ENCODE data around the gene PHF21A. TPM values are rescaled to one million over a fixed set of nuclear protein-coding genes. Genes with fewer than 3 reads are reported as not detected.

The PHF21A gene
- total and polyA plus RNA-seq, 2 of the 13 experiments (the other 11 are each of a cell fraction or from before 2014, with no cell fraction given), result 4.1 to 34.6 TPM

DNA sequence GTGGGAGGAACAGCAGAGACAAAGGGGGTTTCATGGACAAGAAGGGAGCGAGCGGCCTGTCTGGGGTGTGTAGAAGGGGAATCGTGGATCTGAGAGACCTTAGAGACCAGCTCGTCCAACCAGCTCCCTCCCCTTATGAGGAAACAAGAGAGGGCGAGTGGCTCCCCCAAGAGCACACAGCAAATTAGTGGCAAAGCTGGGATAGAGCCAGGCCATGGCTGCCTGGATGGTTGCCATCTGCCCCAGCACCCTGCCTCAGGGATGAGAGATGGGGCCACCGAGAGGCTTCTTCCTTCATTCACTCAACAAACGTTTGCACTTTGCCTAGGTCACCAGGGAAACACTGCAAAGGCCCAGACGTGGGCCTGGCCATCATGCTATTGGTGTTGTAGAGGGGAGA, 231.7 kb downstream of the PHF21A start:
- H3K27me3 ChIP-seq (ENCODE audit: control insufficient read depth in 1 of 2, insufficient read depth in 2 of 2, low read length in 2 of 2), result no peaks in the 10 kb centered on the region; a peak in 3 of 5 replicates
- no peak for FAIRE-seq
- intact Hi-C loops (cut with micrococcal nuclease; ENCODE audit: unreplicated experiment), result no loop called here

DNA sequence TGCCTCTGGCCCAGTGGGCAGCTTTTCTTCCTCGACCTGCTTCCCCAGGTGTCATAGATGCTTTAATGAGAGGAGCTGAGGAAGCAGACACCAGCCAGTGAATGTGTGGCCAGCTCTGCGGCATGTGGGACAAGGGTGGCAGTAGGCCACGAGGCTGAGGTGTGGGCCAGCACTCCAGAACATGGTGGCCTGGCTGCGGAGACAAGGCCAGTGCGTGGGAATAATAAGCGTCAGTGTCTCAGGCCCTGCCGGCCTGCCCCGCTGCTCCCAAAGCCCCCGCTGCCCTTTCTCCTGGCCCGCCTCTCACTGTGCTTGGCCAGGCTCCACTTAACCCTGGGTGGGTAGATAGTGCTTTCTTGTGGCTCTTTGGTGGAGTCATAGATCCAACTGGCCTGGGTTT, 233.7 kb downstream of the PHF21A start:
- ATAC-seq (no peak), DNase-seq (ENCODE audit: low spot score) (no peak), FAIRE-seq (no peak)
- Histone ChIP-seq H4K20me1 (ENCODE audit: insufficient read depth, low read length) (peaks cover 12% of the 10 kb centered on the region; the same call in 1 of the 2 replicates), H3K4me1 (ENCODE audit: insufficient read depth, low read length) (0 out of 2 replicates have a peak, but pooled peaks cover under 1% of the 10 kb centered on the region), H3K27me3 (ENCODE audit: control insufficient read depth in 1 of 2, insufficient read depth in 2 of 2, low read length in 2 of 2) (no peaks in the 10 kb centered on the region; a peak in 2 of 5 replicates), H2AFZ (ENCODE audit: low read length) (no peak overlapping the region), H3K79me2 (ENCODE audit: insufficient read depth, low read length) (no peaks in the 10 kb centered on the region), H3K36me3 (replicated peaks in 1 of 2; ENCODE audit: control insufficient read depth in 1 of 2, insufficient read depth in 2 of 2, low read length in 2 of 2) (no peaks in the 10 kb centered on the region), H3K4me3 (replicated peaks in 1 of 3; ENCODE audit: insufficient read depth in 1 of 3, low read depth in 2 of 3, low read length in 3 of 3) (no peak overlapping the region), H3K4me2 (ENCODE audit: low read depth, low read length) (no peak overlapping the region), H3K27ac (ENCODE audit: extremely low read length, insufficient read depth, low read length) (no peak overlapping the region), H3K9ac (ENCODE audit: insufficient read depth, low read depth, low read length) (no peak overlapping the region), H3K9me3 (ENCODE audit: low read length) (no peaks in the 10 kb centered on the region)
- in situ Hi-C loops (cut with HindIII; ENCODE audit: extremely low pct_ligation_motif_present, low pct_unique_long_range_greater_than_20kb) (no loop called here), intact Hi-C loops (cut with micrococcal nuclease; ENCODE audit: unreplicated experiment) (loop anchor here (1.0 kb wide), 1 partner anchor 31 kb away; no protein-coding TSS in a partner anchor)
- no TSS peak for BruUV-seq (replicated peaks)
- ChIA-PET POLR2A (no interaction called here), CTCF (ENCODE audit: low intra/inter-chr PET ratio, low total read pairs) (no interaction called here)
- 45% methylated on average over 6 of the region's 10 CpGs for WGBS (ENCODE audit: low lambda C conversion rate)
- no peak for TF ChIP-seq HOXD1 (CRISPR knock-in tag; IDR thresholded peaks at IDR 0.05)
- TF ChIP-seq ELF3 (CRISPR knock-in tag; IDR thresholded peaks at IDR 0.05), result no peak
- TF ChIP-seq HNRNPH1 (optimal IDR thresholded peaks at IDR 0.05; ENCODE audit: low read depth, low read length), result no peak
- TF ChIP-seq, protein P1, sequence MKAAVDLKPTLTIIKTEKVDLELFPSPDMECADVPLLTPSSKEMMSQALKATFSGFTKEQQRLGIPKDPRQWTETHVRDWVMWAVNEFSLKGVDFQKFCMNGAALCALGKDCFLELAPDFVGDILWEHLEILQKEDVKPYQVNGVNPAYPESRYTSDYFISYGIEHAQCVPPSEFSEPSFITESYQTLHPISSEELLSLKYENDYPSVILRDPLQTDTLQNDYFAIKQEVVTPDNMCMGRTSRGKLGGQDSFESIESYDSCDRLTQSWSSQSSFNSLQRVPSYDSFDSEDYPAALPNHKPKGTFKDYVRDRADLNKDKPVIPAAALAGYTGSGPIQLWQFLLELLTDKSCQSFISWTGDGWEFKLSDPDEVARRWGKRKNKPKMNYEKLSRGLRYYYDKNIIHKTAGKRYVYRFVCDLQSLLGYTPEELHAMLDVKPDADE (CRISPR knock-in tag; IDR thresholded peaks at IDR 0.05), result no peak
- no peak for TF ChIP-seq ZNF615 (CRISPR knock-in tag; IDR thresholded peaks at IDR 0.05; ENCODE audit: borderline replicate concordance)
- no peak for TF ChIP-seq IRX3 (CRISPR knock-in tag; IDR thresholded peaks at IDR 0.05; ENCODE audit: borderline replicate concordance, low read depth)
- no peak for TF ChIP-seq ZFAT (CRISPR knock-in tag; conservative IDR thresholded peaks at IDR 0.05)
- TF ChIP-seq, protein P2, sequence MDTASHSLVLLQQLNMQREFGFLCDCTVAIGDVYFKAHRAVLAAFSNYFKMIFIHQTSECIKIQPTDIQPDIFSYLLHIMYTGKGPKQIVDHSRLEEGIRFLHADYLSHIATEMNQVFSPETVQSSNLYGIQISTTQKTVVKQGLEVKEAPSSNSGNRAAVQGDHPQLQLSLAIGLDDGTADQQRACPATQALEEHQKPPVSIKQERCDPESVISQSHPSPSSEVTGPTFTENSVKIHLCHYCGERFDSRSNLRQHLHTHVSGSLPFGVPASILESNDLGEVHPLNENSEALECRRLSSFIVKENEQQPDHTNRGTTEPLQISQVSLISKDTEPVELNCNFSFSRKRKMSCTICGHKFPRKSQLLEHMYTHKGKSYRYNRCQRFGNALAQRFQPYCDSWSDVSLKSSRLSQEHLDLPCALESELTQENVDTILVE (CRISPR knock-in tag; IDR thresholded peaks at IDR 0.05), result no peak
- no peak for TF ChIP-seq SP4 (CRISPR knock-in tag; IDR thresholded peaks at IDR 0.05)
- TF ChIP-seq SRSF9 (IDR thresholded peaks at IDR 0.05; ENCODE audit: borderline replicate concordance, insufficient read depth, low read depth, low read length, poor library complexity, severe bottlenecking), result no peak
- no peak for TF ChIP-seq NCOR1 (IDR thresholded peaks at IDR 0.05; ENCODE audit: borderline replicate concordance, low read length)
- TF ChIP-seq, protein P3, sequence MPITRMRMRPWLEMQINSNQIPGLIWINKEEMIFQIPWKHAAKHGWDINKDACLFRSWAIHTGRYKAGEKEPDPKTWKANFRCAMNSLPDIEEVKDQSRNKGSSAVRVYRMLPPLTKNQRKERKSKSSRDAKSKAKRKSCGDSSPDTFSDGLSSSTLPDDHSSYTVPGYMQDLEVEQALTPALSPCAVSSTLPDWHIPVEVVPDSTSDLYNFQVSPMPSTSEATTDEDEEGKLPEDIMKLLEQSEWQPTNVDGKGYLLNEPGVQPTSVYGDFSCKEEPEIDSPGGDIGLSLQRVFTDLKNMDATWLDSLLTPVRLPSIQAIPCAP (CRISPR knock-in tag; IDR thresholded peaks at IDR 0.05; ENCODE audit: low read depth), result no peak

More for the DNA sequence above, 231.7 kb downstream of the PHF21A start:
- no peak overlapping the region for H3K4me3 ChIP-seq (replicated peaks in 1 of 3; ENCODE audit: insufficient read depth in 1 of 3, low read depth in 2 of 3, low read length in 3 of 3)
- ATAC-seq (no peak), DNase-seq (ENCODE audit: low spot score) (no peak)
- H3K9me3 ChIP-seq (ENCODE audit: low read length), result no peaks in the 10 kb centered on the region
- H3K79me2 ChIP-seq (ENCODE audit: insufficient read depth, low read length), result no peaks in the 10 kb centered on the region
- ChIA-PET CTCF (ENCODE audit: low intra/inter-chr PET ratio, low total read pairs) (no interaction called here), POLR2A (interaction anchor here (0.7 kb wide), 1 partner anchor 10 kb away, joined by 3 read pairs; no protein-coding TSS in a partner anchor)
- in situ Hi-C loops (cut with HindIII; ENCODE audit: extremely low pct_ligation_motif_present, low pct_unique_long_range_greater_than_20kb), result no loop called here
- WGBS (ENCODE audit: low lambda C conversion rate), result 48% methylated on average over 6 of the region's 8 CpGs
- no peak overlapping the region for H3K4me2 ChIP-seq (ENCODE audit: low read depth, low read length)
- H3K9ac ChIP-seq (ENCODE audit: insufficient read depth, low read depth, low read length), result no peak overlapping the region
- BruUV-seq (replicated peaks), result no TSS peak
- peaks cover 9% of the 10 kb centered on the region for H3K4me1 ChIP-seq (ENCODE audit: insufficient read depth, low read length)
- peaks cover 10% of the 10 kb centered on the region; the same call in 1 of the 2 replicates for H4K20me1 ChIP-seq (ENCODE audit: insufficient read depth, low read length)
- no peaks in the 10 kb centered on the region for H3K36me3 ChIP-seq (replicated peaks in 1 of 2; ENCODE audit: control insufficient read depth in 1 of 2, insufficient read depth in 2 of 2, low read length in 2 of 2)
- H3K27ac ChIP-seq (ENCODE audit: extremely low read length, insufficient read depth, low read length), result no peak overlapping the region
- H2AFZ ChIP-seq (ENCODE audit: low read length), result no peak overlapping the region
- TF ChIP-seq SRSF9 (IDR thresholded peaks at IDR 0.05; ENCODE audit: borderline replicate concordance, insufficient read depth, low read depth, low read length, poor library complexity, severe bottlenecking), result no peak
- TF ChIP-seq ZNF768 (CRISPR knock-in tag; IDR thresholded peaks at IDR 0.05), result peak; percentile 66; the same call in 1 of the 2 replicates
